IPS-18c (cell line): Measurements from ENCODE around the gene CNTNAP5.

Experiments
- H3K4me3 ChIP-seq: 2 replicates; pipeline ENCODE4 v1.7.0; 2013; ENCODE audit warnings: low read depth, mild to moderate bottlenecking, low read length, moderate library complexity; ENCODE audit not compliant: insufficient read depth
- H3K9me3 ChIP-seq: one replicate; pipeline ENCODE4 v1.6.1; 2013; ENCODE audit warnings: mild to moderate bottlenecking, low read length, moderate library complexity; ENCODE audit not compliant: control insufficient read depth, insufficient read depth

The CNTNAP5 gene

GRCh38 chr2:124526221-124526620 is 501.1 kb downstream of the CNTNAP5 start:
- Histone ChIP-seq H3K9me3 (peaks cover 2% of the 10 kb centered on the region), H3K4me3 (no peak overlapping the region)

GRCh38 chr2:124530203-124530602 is 505.1 kb downstream of the CNTNAP5 start:
- Histone ChIP-seq H3K4me3 (no peak overlapping the region), H3K9me3 (no peaks in the 10 kb centered on the region)

GRCh38 chr2:124533226-124533954 is 508.3 kb downstream of the CNTNAP5 start:
- Histone ChIP-seq H3K9me3 (no peaks in the 10 kb centered on the region), H3K4me3 (no peak overlapping the region; the same call in 1 of the 2 replicates)

- Histone ChIP-seq H3K9me3 (no peaks in the 10 kb centered on the region), H3K4me3 (no peak overlapping the region)
These were observed 508.9 kb downstream of the CNTNAP5 start for GRCh38 chr2:124534028-124534427.

- Histone ChIP-seq H3K9me3 (no peaks in the 10 kb centered on the region), H3K4me3 (no peak overlapping the region)
These were observed 510.7 kb downstream of the CNTNAP5 start for GRCh38 chr2:124535816-124536215.

- Histone ChIP-seq H3K9me3 (no peaks in the 10 kb centered on the region), H3K4me3 (no peak overlapping the region)
These were observed 511.5 kb downstream of the CNTNAP5 start for GRCh38 chr2:124536591-124536990.

GRCh38 chr2:124538549-124538948 is 513.5 kb downstream of the CNTNAP5 start:
- no peaks in the 10 kb centered on the region for H3K9me3 ChIP-seq
- no peak overlapping the region for H3K4me3 ChIP-seq

GRCh38 chr2:124540805-124541204 is 515.7 kb downstream of the CNTNAP5 start:
- Histone ChIP-seq H3K4me3 (no peak overlapping the region), H3K9me3 (no peaks in the 10 kb centered on the region)

GRCh38 chr2:124542932-124543640 is 518.0 kb downstream of the CNTNAP5 start:
- no peaks in the 10 kb centered on the region for H3K9me3 ChIP-seq
- no peak overlapping the region for H3K4me3 ChIP-seq

GRCh38 chr2:124547700-124548099 is 522.6 kb downstream of the CNTNAP5 start:
- Histone ChIP-seq H3K4me3 (no peak overlapping the region), H3K9me3 (no peaks in the 10 kb centered on the region)

- H3K4me3 ChIP-seq = no peak overlapping the region
- H3K9me3 ChIP-seq = no peaks in the 10 kb centered on the region
These were observed 533.3 kb downstream of the CNTNAP5 start for GRCh38 chr2:124558277-124558905.

- H3K4me3 ChIP-seq = no peak overlapping the region
These were observed 534.1 kb downstream of the CNTNAP5 start for GRCh38 chr2:124559236-124559635.

GRCh38 chr2:124560592-124561112 is 535.6 kb downstream of the CNTNAP5 start:
- Histone ChIP-seq H3K4me3 (no peak overlapping the region), H3K9me3 (no peaks in the 10 kb centered on the region)

More at GRCh38 chr2:124559236-124559635, 534.1 kb downstream of the CNTNAP5 start:
- no peaks in the 10 kb centered on the region for H3K9me3 ChIP-seq

GRCh38 chr2:124561486-124561885 is 536.4 kb downstream of the CNTNAP5 start:
- H3K4me3 ChIP-seq = no peak overlapping the region
- peaks cover 1% of the 10 kb centered on the region for H3K9me3 ChIP-seq

GRCh38 chr2:124563426-124563825 is 538.3 kb downstream of the CNTNAP5 start:
- Histone ChIP-seq H3K4me3 (no peak overlapping the region), H3K9me3 (peaks cover 2% of the 10 kb centered on the region)

GRCh38 chr2:124566518-124566970 is 541.5 kb downstream of the CNTNAP5 start:
- peaks cover 2% of the 10 kb centered on the region for H3K9me3 ChIP-seq
- H3K4me3 ChIP-seq = no peak overlapping the region

- H3K9me3 ChIP-seq = peaks cover 2% of the 10 kb centered on the region
- no peak overlapping the region for H3K4me3 ChIP-seq
These were observed 545.8 kb downstream of the CNTNAP5 start for GRCh38 chr2:124570872-124571271.

GRCh38 chr2:124571836-124572235 is 546.7 kb downstream of the CNTNAP5 start:
- Histone ChIP-seq H3K4me3 (no peak overlapping the region), H3K9me3 (no peaks in the 10 kb centered on the region)
